ENCODE data around the gene PAGE2B. TPM values are rescaled to one million over a fixed set of nuclear protein-coding genes. Genes with fewer than 3 reads are reported as not detected.
A peak's percentile ranks its signal among the peaks of the same experiment; 100 is the strongest.
"Not testable (repeated sequence)": the region's sequence is repeated elsewhere in the genome, so short reads cannot be mapped to it uniquely, and the experiment has no call there.

The PAGE2B gene, protein sequence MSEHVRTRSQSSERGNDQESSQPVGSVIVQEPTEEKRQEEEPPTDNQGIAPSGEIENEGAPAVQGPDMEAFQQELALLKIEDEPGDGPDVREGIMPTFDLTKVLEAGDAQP
- 0.37 TPM in 1 of 2 replicates, not detected in the other for total RNA-seq (2014; rRNA removed; shearing (Covaris generic))
- 0.33 TPM in 1 of 2 replicates, not detected in the other for polyA plus RNA-seq (2015; cell fraction: cytosol; rRNA removed)
- polyA plus RNA-seq (2015; cell fraction: nucleus; rRNA removed): not detected in 2 replicates

DNA sequence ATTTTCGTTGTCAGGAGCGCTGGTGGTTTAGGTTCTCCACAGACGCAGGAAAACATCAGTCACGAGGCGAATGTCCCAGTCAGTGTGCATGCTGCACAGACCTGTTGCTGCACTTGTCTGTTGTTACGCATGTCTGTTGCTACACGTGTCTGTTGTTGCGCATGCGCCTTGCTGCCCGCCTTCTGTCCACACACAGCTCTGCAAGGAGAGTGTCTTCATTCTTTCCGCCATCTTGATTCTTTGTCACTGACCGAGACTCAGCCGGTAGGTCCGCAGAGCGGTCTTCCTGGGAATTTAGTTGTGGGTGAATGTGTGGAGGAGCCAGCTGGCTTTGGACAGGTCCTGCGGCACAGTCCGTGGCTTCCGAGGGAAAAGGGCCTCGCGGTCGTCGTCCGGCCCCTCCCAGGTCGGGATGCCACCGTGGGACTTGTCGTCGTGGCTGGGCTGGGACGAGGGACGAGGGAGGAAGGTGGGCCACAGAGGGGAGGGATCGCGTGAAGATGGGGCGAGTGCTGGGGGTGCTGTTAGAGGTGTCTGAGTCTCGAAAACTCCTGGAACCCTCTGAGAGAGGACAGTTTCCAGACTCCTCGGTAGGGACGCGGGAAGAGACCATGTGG, at the start of gene PAGE2B:
PAGE2B (plus strand) TSS at position 180 of the 617 bp plus-strand sequence. CDS start 1,012 bp downstream, outside the sequence.
- DNase-seq (ENCODE audit: low read depth): no peak

DNA sequence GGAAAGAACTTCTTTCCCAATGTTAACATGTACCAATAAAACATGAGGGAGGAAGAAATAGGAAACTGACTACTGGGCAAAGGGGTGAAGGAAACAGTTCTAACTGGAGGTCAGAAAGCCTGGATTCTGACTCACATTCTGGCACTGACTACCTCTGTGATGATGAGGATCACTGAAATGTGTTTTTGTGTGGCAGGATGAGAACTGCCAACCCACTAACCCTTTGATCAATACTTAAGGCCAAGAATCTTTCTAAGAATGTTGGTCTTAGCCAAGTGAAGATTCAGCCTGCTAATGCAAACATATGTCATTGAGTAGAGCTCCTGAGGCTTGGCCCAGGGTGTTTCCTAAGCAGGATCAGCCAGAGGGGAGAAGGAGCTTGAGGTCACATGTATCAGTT, 48.7 kb upstream of the PAGE2B start:
- peak; percentile 14 for DNase-seq (ENCODE audit: low read depth)

DNA sequence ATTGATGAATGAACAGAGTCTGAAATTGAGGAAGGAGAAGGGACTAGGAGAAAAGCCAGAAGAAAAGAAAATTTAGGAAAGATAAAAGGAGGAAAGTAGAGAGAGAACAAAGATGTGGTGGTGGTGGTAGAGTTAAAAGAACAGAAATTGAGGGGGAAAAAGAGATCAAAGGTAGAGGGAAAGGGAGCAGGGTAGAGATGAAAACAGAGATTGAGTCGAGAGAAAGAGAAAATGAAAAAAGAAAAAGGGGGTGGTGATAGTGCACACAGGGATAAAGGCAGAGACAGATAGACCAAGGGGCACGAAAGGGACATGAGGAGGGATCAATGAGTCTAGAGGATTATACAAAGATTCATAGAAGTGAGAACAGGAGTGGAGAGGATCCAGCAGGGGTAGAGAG, 48.0 kb upstream of the PAGE2B start:
- DNase-seq (ENCODE audit: low read depth): no peak

DNA sequence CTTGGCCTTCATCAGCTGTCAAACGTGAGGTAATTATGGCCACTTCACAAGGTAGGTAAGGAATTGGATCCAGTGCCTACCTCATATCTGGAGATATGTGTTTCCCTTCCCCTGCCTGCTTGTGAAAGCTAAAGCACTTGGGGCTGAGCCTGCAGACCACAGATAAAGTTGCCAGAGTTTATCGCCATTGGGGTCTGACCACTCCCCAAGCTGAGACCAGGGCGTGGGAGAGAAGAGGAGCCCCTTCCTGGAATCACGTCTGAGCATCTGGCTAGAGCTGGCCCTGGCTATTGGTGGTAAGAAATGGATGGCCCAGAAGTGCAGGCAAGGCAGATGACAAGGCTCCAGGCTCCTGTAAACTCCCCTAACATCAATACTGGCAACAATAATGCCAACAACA, 46.8 kb upstream of the PAGE2B start:
- DNase-seq (ENCODE audit: low read depth): no peak

DNA sequence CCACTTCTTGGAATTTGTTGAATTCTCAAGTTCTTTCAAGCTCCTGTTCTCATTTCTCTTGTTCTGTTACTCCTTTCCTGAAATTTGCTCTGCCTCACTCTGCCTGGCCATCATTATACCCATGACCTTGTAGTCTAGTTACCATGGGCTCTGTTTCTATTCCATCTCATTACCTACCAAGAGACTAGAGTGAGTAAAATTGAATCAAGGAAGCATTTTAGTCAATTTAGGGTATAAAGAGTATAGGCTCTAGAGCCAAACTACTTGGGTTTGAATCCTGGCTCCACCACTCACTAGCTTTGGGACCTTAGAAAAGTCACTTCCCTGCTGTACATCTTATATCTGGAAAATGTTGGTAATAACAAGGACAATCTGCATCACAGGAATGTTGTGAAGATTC, 46.2 kb upstream of the PAGE2B start:
- no peak for DNase-seq (ENCODE audit: low read depth)

DNA sequence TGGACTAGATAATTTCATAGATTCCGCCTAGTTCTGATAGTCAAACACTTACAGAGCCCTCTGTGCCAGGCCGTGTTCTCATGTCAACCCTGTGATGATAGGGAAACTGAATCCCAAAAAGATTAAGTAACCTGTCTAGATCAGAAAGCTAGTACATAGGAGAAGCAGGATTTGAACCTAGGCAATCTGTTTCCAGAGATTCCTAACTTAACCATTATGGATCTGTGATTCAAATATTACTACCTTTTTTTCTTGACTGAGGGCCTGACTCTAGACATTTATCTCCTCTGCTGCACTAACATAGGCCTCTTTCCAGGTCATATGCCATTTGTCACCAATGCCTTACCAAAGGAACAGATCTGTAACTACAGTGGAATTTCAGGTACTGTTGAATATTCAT, 45.5 kb upstream of the PAGE2B start:
- no peak for DNase-seq (ENCODE audit: low read depth)

DNA sequence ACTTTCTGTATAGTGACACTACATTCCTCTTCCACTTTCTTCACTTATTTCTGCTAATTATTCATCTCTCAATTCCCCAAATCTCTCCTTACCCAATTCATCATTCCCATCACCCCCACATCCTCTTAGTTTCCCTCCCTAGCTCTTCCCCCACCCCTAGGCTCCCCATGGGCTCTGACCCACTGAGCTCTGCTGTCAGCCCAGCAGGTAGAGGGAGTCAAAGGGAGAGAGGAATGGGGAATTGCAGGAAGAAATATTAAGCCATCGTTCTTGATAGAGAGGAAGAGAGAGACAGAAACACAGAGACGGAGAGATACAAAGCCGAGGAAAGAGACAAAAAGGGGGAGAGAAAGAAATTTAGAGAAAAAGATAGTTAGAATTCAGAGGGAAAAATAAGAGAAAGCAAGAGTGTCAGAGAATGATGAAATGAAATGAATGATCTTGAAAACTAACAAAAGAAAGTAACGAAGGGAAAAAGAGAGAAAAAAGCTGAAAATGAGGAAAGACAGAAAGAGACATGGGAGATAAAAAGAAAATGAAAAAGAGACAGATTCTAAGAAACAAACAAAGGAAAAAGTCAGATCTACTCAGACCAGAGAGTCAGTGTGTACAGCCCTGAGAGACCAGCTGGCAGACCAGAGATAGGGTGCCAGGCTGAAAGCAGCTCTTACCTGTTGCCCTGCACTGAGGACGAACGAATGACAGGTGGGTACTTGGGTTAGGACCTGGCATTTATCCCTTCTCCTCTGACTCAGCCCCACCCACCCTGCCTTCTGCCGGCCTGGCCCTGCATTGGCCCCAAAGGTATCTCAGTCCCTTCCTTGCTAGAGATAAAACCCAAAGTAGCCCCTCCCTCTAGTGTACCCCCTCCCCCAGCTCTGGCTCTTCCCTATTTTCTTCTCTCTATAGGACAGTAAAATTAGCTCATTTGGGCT, 44.3 kb upstream of the PAGE2B start, which contains the start of gene ALAS2:
ALAS2 (minus strand) TSS at position 707 of the 935 bp plus-strand sequence. CDS start 4,977 bp downstream, outside the sequence.
- no peak for DNase-seq (ENCODE audit: low read depth)

DNA sequence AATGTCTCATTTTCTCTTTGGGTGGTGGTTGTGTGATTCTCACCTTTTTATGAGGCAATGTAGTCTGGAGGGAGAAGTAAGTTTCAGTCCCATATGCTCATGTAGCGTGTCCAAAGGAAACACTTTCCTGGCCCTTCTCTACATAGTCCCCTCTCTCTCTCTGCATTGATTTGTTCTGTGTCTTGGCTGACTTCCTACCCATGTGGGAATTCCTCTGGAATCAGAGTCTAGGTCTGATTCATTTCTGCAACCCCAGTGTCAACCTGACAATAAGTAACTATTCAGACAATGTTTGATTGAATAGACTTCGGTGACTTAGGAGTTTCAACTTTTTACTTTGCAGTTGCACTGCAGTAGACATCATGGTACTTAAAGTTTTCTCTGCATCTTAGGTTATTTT, 41.4 kb upstream of the PAGE2B start:
- no peak for DNase-seq (ENCODE audit: low read depth)

DNA sequence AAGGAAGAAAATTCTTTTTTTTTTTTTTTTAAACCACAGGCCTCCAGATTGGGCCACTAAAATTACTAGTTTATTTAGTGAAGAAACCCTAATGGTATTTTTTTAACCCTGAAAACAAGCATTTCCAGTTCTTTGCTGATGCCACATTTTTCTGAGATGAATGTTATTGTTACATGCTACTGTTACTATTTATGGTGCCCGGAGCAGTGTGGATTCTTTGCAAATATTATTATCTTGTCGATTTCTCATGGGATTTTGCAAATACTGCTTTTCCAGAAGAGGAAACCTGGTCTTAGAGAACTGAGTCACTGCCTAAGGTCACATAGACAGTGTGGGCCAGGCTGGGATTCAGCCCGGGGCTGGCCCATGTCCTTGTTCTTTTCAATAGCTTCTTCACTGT, 35.4 kb upstream of the PAGE2B start:
- DNase-seq (ENCODE audit: low read depth): no peak

DNA sequence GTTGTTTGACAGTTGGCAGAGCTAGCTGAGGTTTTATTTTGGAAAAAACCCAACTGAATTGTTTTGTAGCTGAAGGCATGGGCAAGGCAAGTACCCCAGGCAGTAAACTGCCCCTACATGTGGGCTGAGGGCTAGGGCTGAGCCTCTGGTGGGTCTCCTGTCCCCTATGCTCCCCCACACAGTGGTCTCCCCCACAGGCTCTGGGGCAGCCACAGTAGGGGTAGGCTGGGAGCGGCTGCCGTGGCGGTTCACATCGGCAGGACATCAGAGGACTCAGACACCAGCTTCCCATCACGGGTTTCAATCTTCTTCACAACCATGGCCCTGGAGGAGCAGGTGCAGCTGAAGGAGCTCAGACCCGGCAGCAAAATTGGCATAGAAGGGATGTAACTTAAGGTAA, 33.3 kb upstream of the PAGE2B start:
- no peak for DNase-seq (ENCODE audit: low read depth)

DNA sequence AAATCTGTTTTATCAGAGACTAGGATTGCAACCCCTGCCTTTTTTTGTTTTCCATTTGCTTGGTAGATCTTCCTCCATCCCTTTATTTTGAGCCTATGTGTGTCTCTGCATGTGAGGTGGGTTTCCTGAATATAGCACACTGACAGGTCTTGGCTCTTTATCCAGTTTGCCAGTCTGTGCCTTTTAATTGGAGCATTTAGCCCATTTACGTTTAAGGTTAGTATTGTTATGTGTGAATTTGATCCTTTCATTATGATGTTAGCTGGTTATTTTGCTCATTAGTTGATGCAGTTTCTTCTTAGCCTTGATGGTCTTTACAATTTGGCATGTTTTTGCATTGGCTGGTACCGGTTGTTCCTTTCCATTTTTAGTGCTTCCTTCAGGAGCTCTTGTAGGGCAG, 24.2 kb upstream of the PAGE2B start:
- DNase-seq (ENCODE audit: low read depth): not testable (repeated sequence)

DNA sequence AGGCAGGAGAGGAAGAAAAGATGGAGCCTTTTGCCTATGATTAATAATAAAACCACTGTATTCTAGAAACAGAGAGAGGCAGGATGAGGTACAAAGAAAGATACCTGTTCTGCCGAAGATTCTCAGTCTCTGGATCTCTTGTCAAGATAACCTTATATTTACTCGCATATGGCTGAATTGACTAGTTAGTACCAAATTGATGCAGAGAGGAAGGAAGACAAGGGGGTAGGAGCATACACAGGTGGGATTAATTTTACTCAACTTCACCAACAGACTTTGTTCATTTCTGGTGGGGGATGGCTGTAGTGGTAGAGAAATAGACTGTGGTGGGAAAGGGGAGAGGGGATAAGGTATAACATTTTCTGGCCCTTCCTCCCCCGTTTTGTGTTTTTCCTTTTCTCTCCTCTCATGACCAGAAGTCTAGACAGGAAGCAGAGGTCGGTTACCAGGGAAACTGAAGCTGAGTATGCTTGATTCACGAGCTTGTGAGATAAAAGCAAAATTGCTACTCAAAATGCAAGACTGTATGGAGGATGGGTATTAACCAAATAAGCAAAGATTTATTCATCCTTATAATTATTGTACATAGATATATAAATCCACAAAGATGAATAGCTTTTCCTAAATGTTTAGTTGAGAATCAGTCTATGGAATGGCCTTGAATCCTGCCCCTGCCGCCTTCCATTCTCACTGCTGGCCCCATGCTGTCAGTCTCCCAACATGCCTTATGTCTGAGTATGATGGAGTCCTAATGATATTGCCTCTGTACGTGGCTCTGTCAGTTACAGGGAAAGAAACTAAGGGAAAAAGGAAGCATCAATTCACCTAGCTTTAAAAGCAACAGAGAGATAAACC, 17.8 kb upstream of the PAGE2B start:
- no peak for DNase-seq (ENCODE audit: low read depth)

DNA sequence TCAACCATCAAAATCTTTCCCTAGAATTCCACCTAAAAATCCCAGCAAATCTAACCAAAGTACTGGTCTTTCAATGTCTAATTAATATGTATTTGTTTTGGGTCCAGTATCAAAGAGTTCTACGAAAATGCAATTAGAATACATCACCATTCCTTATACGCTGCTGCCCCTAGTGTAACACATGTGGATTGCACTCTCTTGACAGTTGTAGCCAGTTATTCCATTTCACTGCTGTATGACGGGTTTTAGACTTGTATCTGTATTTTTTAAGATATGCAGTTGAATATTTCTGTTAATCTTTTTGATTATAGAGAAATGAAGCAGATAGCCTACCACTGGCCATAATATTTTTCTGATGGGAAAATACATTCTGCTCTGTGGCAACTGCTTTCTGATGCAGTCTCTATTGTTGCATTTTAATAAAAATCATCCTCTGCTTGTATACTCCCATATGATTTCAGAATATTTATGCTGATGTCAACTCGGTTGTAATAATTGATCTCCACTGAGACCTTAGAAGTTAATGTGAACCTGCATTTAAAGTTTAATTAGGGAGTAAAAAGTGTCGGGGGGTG, 17.1 kb upstream of the PAGE2B start:
- DNase-seq (ENCODE audit: low read depth): peak; percentile 1

DNA sequence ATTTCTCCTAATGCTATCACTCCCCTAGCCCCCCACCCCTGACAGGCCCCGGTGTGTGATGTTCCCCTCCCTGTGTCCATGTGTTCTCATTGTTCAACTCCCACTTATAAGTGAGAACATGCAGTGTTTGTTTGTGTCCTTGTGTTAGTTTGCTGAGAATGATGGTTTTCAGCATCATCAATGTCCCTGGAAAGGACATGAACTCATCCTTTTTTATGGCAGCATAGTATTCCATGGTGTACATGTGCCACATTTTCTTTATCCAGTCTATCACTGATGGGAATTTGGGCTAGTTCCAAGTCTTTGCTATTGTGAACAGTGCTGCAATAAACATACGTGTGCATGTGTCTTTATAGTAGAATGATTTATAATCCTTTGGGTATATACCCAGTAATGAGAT, 7.7 kb upstream of the PAGE2B start:
- DNase-seq (ENCODE audit: low read depth): not testable (repeated sequence)

DNA sequence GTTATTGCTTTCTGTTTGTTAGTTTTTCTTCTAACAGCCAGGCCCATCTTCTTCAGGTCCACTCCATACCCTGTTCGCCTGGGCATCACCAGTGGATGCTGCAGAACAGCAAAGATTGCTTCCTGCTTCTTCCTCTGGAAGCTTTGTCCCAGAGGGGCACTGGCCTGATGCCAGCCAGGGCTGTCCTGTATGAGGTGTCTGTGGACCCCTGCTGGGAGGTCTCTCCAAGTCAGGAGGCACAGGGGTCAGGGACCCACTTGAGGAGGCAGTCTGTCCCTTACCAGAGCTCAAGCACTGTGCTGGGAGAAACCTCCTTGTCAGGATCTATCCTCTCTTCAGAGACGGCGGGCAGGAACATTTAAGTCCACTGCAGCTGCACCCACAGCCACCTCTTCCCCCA, 2.5 kb upstream of the PAGE2B start:
- no peak for DNase-seq (ENCODE audit: low read depth)

DNA sequence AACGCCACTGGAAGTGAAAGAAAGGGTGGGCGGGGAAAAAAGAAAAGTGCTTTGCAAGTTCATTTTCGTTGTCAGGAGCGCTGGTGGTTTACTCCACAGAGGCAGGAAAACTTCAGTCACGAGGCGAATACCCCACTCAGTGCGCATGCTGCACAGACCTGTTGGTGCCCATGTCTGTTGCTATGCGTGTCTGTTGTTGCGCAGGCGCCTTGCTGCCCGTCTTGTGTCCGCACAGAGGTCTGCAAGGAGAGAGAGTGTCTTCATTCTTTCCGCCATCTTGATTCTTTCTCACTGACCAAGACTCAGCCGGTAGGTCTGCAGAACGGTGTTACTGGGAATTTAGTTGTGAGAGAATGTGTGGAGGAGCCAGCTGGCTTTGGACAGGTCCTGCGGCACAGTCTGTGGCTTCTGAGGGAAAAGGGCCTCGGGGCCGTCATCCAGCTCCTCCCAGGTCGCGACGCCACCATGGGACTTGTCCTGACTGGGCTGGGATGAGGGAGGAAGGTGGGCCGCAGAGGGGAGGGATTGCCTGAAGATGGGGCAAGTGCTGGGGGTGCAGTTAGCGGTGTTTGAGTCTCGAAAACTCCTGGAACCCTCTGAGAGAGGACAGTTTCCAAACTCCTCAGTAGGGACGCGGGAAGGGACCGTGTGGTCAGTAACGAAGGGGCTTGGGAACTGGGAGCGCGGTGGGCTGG, 14.1 kb downstream of the PAGE2B start, which contains the start of gene PAGE2:
PAGE2 (plus strand) TSS at position 224 of the 695 bp plus-strand sequence. CDS start 1,003 bp downstream, outside the sequence.
- DNase-seq (ENCODE audit: low read depth): no peak

DNA sequence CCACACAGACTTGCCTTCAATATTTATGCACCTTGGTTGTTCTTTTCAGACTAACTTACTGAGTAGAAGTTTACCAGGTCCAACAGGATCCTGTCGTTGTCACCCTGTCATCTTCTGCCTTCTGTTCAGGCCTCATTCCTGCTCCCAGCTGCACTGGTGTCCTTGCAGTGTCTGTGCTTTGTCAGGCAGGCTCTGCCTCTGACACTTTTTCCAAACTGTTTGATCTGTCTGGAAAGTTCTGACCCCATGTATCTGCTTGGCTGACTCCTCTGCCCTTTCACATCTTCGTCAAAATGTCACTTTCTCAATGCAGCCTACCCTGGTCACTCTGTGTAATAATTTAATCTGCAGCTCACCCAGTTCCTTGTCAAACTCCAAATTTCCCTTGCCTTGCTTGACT, 23.9 kb downstream of the PAGE2B start:
- DNase-seq (ENCODE audit: low read depth): no peak

DNA sequence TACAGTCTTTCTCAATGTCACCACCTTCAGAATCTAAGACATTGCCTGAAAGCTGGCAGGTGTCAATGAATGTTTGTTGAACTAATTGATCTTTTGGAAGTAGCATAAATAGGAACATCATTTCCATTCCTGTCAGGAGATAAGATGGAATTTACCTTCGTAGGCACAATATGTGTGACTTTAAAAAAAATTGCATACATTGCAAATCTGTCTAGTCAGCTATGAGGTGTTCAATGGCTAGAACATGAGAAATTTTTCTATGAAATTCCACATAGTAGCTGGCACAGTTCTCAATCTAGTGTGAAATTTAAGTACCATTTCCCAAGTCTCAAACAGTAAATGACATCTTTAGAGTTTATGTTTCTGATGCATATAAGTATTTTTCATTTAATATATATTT, 24.3 kb downstream of the PAGE2B start:
- DNase-seq (ENCODE audit: low read depth): no peak

DNA sequence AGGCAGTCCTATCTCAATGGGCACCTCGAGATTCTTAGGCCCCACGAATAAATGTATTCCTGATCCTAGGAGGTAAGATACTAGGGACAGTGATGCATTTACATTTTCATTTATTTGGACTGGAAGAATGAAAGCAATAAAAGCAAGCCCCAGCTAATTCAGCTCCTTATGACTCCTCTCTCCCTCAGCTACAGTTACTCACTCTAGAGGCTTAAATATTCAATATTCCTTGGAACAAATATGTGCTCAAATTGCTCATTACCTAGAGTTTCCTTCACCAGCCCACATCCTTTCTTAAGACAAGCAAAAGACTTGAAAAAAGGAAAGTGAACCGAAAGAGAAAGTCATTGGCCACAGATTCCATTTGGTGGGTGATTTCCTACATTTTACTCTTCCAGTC, 27.9 kb downstream of the PAGE2B start:
- no peak for DNase-seq (ENCODE audit: low read depth)

DNA sequence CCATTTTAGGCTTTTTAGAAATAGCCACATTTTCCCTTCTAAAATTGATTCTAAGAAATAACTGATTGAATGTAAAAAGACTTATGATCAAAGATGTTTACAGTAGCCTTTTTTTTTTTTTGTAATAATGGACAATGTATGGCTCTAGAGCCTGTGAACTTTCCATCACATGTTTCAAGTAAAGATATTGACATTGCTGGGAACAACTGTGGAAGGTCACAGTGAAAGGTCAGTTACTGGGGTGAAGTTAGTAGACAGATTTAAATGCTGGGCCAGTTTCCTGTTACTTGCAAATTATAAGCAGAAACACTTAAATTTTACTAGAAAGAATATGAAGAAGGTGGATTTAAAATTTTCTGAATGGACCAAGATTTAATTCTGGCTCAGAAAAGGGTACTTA, 32.4 kb downstream of the PAGE2B start:
- DNase-seq (ENCODE audit: low read depth): no peak

All from HT1080 (cell line).